Activated CD4-positive, alpha-beta T cell treated with anti-CD3 and anti-CD28 coated beads for 24 hours (primary cell): Measurements from ENCODE around the gene S1PR5.
"Not testable (repeated sequence)": the region's sequence is repeated elsewhere in the genome, so short reads cannot be mapped to it uniquely, and the experiment has no call there.

Source experiments
- DNase-seq, 2 donors: peaks; one replicate each; pipeline ENCODE4 v3.0.0-alpha.2; 2020; ENCODE audit warnings: low read depth in 2 of 2

The S1PR5 gene, protein sequence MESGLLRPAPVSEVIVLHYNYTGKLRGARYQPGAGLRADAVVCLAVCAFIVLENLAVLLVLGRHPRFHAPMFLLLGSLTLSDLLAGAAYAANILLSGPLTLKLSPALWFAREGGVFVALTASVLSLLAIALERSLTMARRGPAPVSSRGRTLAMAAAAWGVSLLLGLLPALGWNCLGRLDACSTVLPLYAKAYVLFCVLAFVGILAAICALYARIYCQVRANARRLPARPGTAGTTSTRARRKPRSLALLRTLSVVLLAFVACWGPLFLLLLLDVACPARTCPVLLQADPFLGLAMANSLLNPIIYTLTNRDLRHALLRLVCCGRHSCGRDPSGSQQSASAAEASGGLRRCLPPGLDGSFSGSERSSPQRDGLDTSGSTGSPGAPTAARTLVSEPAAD

DNA sequence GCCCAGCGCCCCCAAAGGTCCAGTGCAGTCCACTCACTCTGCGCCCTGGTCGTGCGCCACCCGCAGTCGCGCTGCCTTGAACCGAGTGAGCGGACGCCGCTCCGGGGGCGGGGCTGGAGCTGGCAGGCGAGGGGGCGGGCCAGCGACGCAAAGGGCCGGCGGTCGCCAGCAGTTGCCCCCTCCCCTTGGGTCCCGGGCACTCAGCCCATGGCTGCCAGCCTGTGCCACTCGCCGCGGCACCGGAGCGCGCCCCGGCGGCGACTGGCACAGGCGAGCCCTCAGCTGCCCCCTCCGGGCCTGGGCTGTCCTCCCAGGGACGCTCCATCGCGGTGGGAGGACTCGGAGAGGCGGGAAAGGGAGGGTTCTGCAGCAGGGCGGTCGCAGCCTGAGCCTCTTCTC is at the start of gene S1PR5:
Gene S1PR5 (minus strand): TSS at position 87 of the 399 bp plus-strand sequence. CDS start 2,436 bp downstream, outside the sequence.
- no peak for DNase-seq

DNA sequence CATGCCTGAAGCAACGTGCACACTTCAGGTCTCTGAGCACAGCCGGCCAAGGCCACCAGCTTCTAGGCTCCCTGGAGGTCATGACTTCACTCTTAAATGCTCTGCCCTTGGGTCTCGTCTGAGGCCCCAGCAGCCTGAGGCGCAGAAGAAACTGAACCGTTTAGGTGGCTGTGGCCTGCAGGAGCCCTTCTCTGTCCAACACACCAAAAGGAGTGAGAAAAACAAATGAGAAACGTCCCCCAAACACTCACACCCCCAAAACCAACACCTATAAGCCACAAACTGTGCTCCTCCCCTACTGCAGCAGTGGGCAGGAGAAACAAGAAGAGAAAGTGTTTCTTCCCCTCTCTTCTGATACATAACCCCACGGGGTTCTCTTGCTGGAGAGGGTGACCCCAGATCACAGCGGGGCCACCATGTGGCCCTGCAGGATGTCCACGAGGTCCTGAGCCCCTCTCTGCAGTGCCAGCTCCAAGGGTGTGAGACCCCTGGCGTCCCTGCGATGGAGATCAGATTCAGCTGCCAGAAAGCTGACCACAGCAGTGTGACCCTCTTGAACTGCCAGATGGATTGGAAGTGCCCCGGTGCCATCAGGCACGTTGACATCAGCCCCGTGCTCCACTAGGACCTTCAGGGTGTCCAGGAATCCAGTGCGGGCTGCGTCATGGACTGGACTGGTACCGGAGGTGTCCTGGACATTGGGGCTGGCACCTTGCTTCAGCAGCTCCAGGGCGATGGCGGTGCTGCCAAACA is 49.6 kb upstream of the S1PR5 start:
- no peak for DNase-seq

DNA sequence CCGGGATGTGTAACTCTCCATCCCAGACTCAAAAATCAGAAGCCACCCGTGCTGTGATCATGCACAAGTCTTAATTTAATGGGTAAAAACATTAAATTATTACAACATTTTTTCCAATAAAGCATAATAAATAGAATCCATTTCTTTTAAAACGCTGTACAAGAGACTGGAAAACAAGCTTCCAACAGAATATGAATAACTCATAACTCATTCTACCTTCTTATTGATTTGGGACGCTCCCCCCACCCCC is 49.1 kb upstream of the S1PR5 start:
- DNase-seq = no peak

DNA sequence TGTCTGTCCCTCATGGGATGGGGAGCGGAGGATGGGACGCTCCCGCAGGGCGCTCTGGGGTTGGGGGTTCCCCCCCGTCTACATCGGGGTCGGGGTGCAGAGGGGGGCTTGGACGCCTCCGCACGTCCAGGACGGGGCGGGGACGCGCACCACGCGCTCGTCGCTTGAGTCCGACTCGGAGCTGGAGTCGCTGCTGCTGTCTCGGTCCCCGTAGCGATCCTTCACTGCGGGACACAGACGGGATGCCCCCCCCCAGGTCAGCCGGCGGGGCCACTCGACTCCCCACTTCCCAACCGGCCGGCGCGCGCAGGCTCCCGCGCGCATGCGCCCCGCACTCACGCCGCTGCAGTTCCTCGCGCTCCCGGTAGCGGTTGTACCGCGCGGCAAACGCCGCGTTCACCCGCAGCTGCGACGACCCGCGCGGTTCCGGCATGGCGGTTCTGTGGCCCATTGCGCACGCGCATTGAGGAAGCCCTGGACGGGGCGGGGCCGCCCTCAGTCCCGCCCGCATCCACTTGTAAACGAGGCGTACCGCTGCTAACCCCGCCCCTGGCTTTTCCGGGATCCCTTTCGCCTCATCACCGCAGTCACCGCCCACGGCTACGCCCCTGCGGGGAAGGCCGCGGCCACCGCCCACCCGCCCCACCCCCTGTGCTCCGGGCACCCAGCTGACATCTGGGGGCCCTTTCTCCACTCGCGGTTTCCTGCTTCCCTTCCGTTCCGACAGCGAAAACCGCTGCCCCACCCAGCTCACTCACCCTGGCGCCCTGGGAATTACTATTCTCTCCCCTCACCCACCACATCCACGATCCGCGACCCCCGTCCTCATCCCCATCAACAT is 48.5 kb upstream of the S1PR5 start, which contains the start of gene KRI1:
Gene KRI1 (minus strand): TSS at position 444 of the 841 bp plus-strand sequence. CDS start 11 bp downstream, at position 433.
- DNase-seq = peak; percentile 96 to 99

DNA sequence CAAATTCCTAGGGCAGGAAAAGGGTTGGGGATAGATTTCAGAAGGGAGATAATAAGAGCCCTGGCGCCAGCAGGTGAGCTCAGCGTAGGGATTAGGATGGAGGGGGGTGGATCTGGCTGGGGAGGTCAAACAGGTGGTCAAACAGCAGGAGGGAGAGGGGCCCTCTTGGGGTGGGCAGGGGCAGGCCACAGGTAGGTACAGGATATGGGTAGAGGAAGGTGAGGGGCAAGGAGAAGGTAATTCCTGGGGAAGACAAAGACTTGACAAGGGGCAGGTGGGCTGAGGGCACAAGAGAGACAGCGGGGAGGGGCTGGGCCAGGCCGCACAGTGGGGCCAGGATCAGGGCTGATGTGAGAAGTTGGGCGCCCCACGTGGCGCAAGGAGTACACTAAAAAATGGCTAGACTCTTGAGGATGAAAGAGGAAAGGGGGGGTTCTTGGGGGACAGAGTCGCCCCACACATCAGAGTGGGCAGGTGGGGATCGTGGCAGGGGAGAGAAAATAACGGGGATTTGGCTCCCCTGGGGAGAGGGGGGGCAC is 47.9 kb upstream of the S1PR5 start:
- DNase-seq = no peak

DNA sequence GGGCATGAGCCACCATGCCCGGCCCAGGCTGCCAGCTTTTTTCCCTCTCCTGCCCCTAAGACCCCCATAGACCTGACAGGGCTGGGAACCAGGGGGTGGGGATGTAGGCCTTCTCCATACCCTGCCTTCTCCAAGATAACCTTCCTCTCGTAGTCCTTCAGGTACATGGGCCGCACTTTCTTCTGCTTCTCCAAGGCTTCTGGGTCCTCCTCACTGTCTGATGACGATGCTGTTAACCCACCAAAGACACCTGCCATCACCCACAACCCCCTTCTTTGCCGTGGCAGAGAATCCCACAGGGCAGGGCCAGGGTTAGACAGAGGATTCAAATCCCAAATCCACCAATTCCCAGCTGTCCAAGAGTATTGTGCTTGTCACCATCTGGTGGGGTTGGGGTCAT is 45.4 kb upstream of the S1PR5 start:
- no peak for DNase-seq

DNA sequence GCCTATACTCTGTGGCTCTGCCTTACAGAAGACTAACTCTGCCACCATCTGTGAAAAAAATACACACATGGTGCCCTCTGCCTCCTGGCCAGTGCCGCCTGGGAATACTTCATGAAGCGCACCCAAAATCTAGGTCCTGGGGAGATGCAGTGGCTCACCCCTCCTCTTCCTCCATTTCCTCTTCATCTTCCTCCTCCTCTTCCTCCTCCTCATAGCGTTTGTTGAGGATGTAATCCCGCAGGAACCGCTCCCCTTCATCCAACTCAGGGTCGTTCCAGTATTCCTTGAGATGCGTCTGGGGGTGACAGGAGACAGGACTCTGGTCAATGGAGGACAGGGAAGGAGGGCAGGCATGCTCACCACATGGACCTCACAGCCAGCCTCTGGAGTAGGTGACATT is 42.9 kb upstream of the S1PR5 start:
- no peak for DNase-seq

DNA sequence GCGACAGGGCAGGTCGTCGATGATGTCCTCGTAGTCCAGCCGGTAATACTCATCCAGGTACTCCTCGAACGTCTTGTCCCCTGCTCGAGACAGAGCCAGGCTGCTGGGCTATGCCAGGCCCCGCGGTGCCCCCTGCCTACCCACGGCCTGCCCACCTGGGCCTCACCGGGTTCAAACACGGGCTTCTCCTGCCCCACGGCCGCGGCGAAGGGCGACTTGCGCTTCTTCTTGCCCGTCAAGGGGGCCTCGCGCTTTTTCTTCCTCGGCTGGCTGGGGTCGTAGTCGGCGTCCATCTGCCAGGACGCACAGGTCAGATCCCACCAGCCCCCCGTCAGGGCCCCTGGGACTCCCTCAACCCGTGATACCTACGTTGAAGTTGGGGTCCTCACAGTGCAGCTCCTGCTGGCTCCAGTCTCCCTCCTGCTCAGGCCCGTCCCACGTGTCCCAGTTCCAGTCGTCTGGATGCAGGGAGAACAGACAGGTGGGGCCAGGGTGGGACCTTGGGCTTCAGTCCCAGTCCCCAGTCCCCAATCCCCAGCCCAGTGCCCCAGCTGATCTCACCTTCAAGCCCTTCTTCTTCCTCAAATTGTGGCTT is 40.5 kb upstream of the S1PR5 start:
- DNase-seq = no peak

DNA sequence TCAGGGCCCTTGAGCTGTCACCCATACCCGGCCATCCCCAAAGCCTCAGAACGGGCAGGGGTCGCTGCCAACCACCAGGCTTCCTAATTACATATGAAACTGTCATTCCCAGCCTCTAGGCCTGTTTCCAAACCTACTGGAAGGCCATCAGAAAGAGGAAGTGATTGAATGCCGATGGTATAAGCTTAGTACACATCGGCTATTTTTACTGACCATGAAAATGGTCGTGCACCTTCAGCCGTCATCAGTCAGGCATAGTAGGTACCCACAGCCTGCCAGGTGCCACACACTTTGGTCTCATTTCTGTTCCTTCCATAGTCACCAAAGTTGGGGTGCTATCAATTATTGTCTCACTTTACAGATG is 38.3 kb upstream of the S1PR5 start:
- DNase-seq = no peak

DNA sequence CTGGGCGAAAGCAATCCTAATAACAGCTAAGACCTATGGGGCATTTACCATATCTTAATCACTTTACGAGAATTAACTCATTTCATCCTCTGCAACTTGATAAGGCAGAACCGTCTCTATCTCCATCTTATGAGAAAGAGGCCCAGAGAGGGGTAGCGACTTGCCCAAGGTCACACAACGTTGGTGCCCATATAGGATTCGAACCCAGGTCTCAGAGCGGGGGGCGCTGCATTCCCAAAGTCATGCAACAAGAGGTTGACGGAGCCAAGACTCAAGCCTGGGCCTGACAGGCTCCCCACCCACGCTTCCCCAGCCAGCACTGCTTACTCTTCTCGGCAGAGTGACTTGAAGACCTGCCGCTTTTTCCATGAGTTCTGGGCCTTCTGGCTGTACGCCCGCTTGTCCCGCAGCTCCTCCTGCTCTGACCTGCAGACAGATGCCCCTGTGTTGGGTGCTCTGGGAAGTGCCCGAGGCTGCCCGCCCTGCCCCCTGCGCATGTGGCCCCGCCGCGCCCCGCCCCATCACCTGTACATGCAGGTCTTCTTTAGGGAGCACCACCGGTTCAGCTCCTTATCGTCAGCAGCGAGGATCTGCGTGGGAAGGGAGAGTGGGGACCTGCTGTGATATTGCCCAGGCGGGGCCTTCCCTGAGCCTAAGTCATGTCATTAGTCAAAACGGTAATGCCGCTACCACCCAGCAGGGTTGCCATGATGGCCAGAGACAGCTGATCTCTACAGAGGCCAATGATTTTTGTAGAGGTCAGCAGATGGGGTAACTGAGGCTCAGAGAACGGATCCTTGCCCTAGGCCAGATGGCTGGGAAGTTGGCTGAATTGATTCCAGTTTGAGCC is 37.7 kb upstream of the S1PR5 start:
- no peak for DNase-seq

DNA sequence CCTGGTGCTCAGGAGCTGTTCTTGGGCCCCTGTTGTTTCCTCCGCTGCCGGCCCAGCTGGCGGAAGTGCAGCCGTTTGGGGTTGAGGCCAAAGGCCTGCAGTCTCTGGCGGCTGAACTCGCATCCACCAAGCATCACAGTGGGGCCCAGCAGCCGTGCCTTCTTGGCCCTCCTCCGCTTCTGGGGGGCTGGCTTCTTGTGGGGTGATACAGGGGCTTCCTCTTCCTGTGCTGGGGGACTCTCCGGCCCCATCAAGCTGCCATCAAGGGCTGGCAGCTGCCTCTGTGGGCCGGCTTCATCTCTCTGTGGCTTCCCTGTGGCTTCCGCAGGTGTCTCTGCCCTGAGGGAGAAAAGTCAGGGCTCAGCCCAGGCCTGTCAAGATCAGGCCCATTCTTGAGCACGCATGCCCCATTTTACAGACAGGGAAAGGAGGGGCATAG is 36.7 kb upstream of the S1PR5 start:
- DNase-seq = no peak

DNA sequence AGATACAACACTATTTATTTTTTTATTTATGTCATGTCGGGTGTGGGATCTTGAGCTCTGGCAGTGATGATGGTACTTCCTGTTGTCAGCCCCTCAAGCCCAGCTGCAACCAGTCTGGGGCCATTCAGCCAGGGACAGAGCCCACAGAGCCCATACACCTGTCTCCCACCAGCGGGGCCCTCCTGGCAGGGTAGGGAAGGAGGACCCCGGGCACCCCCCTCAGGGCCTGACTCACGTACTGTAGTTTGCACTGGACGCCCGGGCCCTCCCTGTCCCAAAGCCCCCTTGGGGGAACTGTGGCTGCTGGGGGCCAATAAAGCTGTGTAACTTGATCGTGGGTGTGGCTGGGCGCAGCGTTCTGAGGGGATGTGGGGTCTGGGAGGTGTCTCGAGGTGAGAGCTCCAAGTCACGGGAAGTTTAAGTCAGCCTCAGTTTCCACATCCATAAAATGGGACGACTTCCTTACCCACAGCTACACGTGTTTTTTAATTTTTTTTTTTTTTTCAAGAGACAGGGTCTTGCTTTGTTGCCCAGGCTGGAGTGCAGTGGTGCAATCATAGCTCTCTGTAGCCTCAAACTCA is 35.9 kb upstream of the S1PR5 start:
- DNase-seq = no peak

DNA sequence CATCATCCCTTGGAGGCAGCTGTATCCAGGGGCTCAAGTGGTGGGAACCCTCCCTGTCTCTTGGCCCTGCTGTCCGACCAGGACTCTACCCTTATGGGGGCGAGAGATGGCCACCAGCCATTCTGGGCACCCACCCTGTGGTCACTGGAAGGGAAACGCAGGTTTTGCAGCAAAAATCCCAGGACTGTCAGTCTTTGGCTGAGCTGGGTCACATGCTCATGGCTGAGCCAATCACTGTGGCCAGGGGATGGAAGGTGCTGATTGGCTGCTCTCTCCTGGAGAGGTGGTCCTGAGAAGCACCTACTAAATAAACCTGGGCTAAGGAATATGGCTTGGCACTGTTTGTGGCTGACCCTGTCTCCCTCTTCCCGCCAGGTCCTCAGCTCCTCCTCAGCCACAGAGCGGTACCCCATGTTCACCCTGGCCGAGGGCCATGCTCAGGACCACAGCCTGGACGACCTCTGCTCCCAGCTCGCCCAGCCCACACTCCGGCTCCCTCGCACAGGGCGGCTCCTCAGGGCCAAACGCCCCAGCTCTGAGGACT is 35.3 kb upstream of the S1PR5 start:
- DNase-seq = no peak

DNA sequence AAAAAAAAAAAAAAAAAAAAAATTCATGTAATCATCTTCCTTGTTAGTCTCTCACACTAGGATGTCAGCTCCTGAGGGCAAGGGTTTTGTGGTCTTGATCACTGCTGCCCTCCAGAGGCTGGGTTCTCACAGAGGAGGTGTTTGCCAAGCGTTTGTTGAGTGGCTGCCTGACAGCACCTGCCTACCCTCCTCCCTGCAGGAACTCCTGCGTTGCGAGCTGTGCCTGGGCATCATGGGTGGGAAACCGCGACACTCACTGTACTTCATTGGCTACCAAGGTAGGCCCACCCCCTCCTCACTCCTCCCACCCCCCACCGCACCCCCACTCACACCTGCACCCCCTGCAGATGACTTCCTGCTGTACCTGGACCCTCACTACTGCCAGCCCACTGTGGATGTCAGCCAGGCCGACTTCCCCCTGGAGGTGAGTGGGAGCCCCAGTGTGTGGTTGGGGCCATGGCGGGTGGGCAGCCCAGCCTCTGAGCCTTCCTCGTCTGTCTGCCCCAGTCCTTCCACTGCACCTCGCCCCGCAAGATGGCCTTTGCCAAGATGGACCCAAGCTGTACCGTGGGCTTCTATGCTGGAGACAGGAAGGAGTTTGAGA is 34.6 kb upstream of the S1PR5 start:
- no peak for DNase-seq

DNA sequence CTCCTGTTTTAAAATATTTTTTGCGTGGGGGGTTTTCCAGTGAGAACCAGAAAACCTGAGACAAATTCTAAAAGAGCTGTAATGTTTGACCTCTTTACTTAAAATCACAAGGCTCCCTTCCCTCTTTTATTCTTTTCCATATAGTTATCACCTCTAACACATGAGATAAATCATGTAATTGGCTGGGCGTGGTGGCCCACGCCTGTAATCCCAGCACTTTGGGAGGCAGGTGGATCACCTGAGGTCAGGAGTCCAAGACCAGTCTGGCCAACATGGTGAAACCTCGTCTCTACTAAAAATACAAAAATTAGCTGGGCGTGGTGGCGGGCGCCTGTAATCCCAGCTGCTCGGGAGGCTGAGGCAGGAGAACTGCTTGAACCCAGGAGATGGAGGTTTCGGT is 33.8 kb upstream of the S1PR5 start:
- DNase-seq = not testable (repeated sequence)

DNA sequence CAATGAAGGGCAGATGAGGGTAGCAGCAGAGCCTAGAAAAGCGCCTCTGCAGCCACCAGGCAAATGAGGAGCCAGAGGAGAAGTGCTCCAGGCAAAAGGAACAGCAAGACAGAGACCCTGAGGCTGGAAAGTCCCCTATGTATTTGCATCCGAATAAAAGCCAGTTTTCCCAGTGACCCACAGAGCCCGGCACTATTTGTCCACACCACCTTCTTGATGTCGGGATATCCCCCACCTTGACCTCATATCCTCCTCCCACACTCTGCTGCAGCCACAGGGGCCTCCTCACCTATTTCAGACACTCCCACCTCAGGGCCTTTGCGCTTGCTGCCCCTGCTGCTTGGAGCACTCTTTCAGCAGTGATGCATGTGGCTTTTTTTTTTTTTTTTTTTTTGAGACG is 33.1 kb upstream of the S1PR5 start:
- DNase-seq = no peak

DNA sequence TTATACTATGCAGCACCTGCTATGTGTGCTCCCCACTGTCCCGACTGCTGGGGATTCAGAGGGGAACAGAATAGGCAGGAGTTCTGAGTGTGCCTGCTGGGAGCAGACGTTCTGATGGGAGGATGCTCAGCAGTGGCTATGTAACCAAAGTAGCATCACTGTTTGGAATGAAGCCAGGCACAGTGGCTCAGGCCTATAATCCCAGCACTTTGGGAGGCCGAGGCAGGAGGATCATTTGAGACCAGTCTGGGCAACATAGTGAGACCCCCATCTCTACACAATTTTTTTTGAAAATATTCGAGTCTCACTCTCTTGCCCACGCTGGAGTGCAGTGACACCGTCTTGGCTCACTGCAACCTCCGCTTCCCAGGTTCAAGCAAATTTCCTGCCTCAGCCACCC is 32.5 kb upstream of the S1PR5 start:
- no peak for DNase-seq

DNA sequence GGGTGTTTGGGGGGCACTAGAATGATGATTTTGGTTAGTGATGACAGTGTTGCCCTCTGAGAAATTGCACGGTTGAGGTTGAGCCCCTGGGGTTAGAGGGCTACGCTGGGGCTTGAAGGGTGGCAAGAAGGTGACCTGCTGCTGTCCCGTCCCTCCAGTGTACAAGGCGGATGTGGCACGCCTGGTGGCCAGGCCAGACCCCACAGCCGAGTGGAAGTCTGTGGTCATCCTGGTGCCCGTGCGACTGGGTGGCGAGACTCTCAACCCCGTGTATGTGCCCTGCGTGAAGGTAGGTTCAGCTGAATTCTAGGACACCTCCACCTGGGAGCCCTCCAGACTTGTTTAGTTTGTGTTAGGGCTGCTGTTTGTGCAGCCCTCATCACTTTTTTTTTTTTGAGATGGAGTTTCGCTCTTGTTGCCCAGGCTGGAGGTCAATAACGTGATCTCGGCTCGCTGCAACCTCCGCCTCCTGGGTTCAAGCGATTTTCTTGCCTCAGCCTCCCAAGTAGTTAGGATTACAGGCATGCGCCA is 31.6 kb upstream of the S1PR5 start:
- DNase-seq = no peak

DNA sequence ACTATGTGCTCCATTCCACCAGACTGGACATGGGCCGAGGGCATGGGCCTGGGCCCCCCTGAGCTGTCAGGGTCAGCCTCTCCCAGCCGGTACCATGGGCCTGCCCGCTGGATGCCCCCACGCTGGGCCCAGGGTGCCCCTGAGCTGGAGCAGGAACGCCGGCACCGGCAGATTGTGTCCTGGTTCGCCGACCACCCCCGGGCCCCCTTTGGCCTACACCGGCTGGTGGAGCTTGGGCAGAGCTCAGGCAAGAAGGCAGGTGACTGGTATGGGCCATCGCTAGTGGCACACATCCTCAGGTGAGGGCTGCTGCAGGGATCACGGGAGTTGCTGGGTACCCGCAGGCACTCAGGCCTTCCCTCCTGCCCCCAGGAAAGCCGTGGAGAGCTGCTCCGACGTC is 29.6 kb upstream of the S1PR5 start:
- DNase-seq = no peak
